Measurements from ENCODE around the gene TRAPPC1.

GRCh38 chr17:7929158-7930023, 2.4 kb downstream of the TRAPPC1 start, which contains the start of gene KCNAB3:
- TF ChIP-seq CTCF (IDR thresholded peaks at IDR 0.05 in 8 of 11, conservative IDR thresholded peaks at IDR 0.05 in 3 of 11) = no peak
- no peak for TF ChIP-seq POLR2A (IDR thresholded peaks at IDR 0.05)
- TF ChIP-seq POLR2AphosphoS5 (IDR thresholded peaks at IDR 0.05) = peak in 2 of 3 donors; percentile 16 to 47

Measured in spleen (tissue), 7 donors.